HEK293T (cell line): Measurements from ENCODE around the gene BRF1.

Source experiments
- FOXK2 ChIP-seq: fragments of 450-650 bp; IDR thresholded peaks from 2 replicates; pipeline ENCODE4 v1.6.1; 2016; ENCODE audit warnings: mild to moderate bottlenecking
- LEF1 ChIP-seq: fragments of 450-650 bp; IDR thresholded peaks from 2 replicates; pipeline ENCODE4 v1.6.1; 2017; ENCODE audit warnings: mild to moderate bottlenecking, borderline replicate concordance
- SP1 ChIP-seq: fragments of 450-650 bp; IDR thresholded peaks from 2 replicates; pipeline ENCODE4 v1.6.1; 2017
- SUZ12 ChIP-seq: fragments of 450-650 bp; IDR thresholded peaks from 2 replicates; pipeline ENCODE4 v1.6.1; 2016; ENCODE audit warnings: mild to moderate bottlenecking

DNA sequence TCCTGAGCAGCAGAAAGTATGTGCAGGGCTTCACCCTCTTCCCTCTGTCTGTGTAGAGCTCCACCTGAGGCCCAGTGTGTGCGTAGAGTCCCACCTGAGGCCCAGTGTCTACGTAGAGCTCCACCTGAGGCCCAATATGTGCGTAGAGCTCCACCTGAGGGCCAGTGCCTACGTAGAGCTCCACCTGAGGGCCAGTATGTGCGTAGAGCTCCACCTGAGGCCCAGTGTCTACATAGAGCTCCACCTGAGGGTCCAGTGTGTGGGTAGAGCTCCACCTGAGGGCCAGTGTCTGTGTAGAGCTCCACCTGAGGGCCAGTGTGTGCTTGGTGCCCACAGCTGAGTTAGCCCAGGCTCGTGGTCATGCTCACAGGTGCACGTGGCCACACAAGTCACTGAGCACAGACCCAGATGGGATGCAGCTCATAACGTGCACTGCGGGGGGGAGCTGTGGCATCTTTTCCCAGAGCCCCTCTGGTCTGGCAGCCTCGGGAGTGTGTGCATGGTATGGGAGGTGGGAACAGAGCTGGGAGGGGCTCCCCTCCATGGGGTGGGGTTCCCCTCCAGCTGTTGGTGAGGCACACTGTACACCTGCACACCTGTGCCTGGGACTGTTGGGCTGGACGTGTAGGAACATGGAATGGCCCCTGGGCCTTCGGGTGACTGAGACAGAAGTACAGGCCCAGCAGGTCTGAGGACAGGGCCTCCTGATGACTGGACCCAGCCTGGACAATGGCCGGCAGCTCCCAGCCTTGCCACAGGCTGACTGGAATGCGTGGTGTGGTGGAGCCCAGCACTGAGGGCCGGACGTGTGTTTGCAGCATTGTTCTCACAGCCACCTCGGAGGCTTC, 33.8 kb upstream of the BRF1 start:
- no peak for TF ChIP-seq FOXK2
- no peak for TF ChIP-seq SUZ12
- TF ChIP-seq LEF1, result no peak
- TF ChIP-seq SP1, result no peak
